ENCODE results near the gene SHH.

- TF ChIP-seq CTCF (IDR thresholded peaks at IDR 0.05; ENCODE audit: low read length) (no peak), EZH2 (optimal IDR thresholded peaks at IDR 0.05; ENCODE audit: low read depth, low read length) (no peak)
Observed at GRCh38 chr7:155788616-155789000, 23.7 kb downstream of the SHH start.

Data from MM.1S (cell line).